K562 (cell line): ENCODE measurements around the gene KLHL29. TPM values are rescaled to one million over a fixed set of nuclear protein-coding genes. Genes with fewer than 3 reads are reported as not detected.

Experiments used
- HIVEP1 ChIP-seq: fragments of 250-450 bp; sonication (Bioruptor Pico); IDR thresholded peaks from 2 replicates; pipeline ENCODE4 v1.4.0; 2020; ENCODE audit warnings: mild to moderate bottlenecking
- MEIS2 ChIP-seq: fragments of 450-650 bp; IDR thresholded peaks from 2 replicates; pipeline ENCODE4 v1.6.1; 2014; ENCODE audit warnings: mild to moderate bottlenecking; ENCODE audit not compliant: partially characterized antibody
- TEAD4 ChIP-seq, 2 experiments: sonication (generic) in 1 of 2; formaldehyde crosslinking in 1 of 2; IDR thresholded peaks; 2 replicates each; pipeline versions ENCODE4 v1.6.1 to v1.8.0; 2012 to 2022; ENCODE audit warnings: borderline replicate concordance in 1 of 2, inconsistent platforms in 1 of 2, low read length in 1 of 2, mild to moderate bottlenecking in 1 of 2, missing genetic modification reagents in 1 of 2
- ZNF318 ChIP-seq, 2 experiments: fragments of 450-650 bp; IDR thresholded peaks; 2 replicates each; pipeline ENCODE4 v1.6.1; 2016; ENCODE audit warnings: mild to moderate bottlenecking in 2 of 2, borderline replicate concordance in 1 of 2, low read depth in 1 of 2, moderate library complexity in 1 of 2
- polyA plus RNA-seq, 8 experiments: library from polyadenylated mRNA; depleted of rRNA in 4 of 8; stranded (reverse) in 5 of 8; unstranded in 3 of 8; fragments of >200 nt; fragmentation: Nextera tagmentation in 2 of 8; fragmentation: Illumina TruSeq in 1 of 8; extraction: Ambion mirVana in 2 of 8; extraction: Trizol in 1 of 8; gene quantifications; 2 replicates each; pipeline versions ENCODE4 v1.2.1 to v1.2.3, GENCODE V29; 2011 to 2014; ENCODE audit warnings: inconsistent platforms in 1 of 8, missing spikeins in 1 of 8
- total RNA-seq, 7 experiments: library from RNA; depleted of rRNA in 6 of 7; stranded (reverse); fragments of >200 nt in 6 of 7; fragmentation: Illumina TruSeq in 2 of 7; extraction: Trizol in 2 of 7; gene quantifications; 2 replicates each; pipeline versions ENCODE4 v1.2.1 to v1.2.3, GENCODE V29; 2011 to 2021; ENCODE audit warnings: low replicate concordance in 1 of 7

Gene KLHL29
- total and polyA plus RNA-seq, 9 of the 15 experiments (the other 6 are each of a cell fraction or from before 2014, with no cell fraction given) = 0.03 to 0.31 (median 0.08) TPM; not detected in 1

GRCh38 chr2:23622966-23623675, 238.1 kb downstream of the KLHL29 start (continued):
- TF ChIP-seq TEAD4 (IDR thresholded peaks at IDR 0.05; ENCODE audit: low read length) (no peak), TEAD4 (CRISPR knock-in tag; IDR thresholded peaks at IDR 0.05; ENCODE audit: borderline replicate concordance) (no peak), ZNF318 (IDR thresholded peaks at IDR 0.05; ENCODE audit: borderline replicate concordance in 1 of 2, low read depth in 1 of 2) (no peak), MEIS2 (no peak), HIVEP1 (no peak)
